ENCODE measurements around the gene TP53AIP1.

TP53AIP1 gene

DNA sequence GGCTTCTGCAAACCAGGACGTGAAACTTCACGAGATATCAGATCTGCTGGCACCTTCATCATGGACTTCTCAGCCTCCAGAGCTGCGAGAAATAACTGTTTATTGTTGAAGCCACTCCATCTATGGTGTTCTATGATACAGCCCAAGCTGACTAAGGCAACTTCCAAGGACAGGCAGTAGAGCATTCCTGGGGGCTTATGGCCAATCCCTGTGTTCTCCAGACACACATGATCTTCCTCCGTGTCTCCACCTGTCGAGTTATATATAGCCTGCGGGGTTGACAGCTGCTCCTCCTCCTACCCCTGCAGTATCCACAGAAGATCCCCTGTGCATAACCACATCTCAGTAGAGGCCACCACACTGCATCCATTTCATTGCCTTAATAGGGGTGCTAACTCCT lies 11.0 kb downstream of the TP53AIP1 start:
- Histone ChIP-seq H3K36me3 (ENCODE audit: control insufficient read depth, insufficient read depth, low read length) (no peaks in the 10 kb centered on the region), H3K9ac (ENCODE audit: low read depth, low read length) (no peak overlapping the region), H3K4me1 (ENCODE audit: control insufficient read depth, insufficient read depth, low read length) (peaks cover 13% of the 10 kb centered on the region), H3K4me3 (ENCODE audit: low read depth, low read length) (no peak overlapping the region), H3K9me3 (ENCODE audit: control insufficient read depth, insufficient read depth, low read length) (no peaks in the 10 kb centered on the region), H3K27me3 (ENCODE audit: control insufficient read depth, insufficient read depth, low read length) (peaks cover 44% of the 10 kb centered on the region)

DNA sequence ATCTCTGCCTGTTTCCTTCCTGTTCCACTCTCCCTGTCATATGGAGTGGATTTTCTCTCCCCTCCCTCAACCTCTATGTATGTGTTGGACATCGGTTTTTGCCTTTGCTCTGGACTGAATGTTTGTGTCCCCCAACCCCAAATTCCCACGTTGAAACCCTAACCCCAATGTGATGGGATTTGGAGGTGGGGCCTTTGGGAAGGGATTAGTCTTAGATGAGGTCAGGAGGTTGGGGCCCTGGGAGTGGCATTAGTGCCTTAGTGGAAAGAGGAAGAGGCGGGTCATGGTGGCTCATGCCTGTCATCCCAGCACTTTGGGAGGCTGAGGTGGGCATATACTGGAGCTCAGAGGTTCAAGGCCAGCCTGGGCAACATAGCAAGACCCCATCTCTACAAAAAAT lies 11.6 kb downstream of the TP53AIP1 start:
- Histone ChIP-seq H3K4me1 (ENCODE audit: control insufficient read depth, insufficient read depth, low read length) (peaks cover 13% of the 10 kb centered on the region), H3K27me3 (ENCODE audit: control insufficient read depth, insufficient read depth, low read length) (peaks cover 48% of the 10 kb centered on the region)

DNA sequence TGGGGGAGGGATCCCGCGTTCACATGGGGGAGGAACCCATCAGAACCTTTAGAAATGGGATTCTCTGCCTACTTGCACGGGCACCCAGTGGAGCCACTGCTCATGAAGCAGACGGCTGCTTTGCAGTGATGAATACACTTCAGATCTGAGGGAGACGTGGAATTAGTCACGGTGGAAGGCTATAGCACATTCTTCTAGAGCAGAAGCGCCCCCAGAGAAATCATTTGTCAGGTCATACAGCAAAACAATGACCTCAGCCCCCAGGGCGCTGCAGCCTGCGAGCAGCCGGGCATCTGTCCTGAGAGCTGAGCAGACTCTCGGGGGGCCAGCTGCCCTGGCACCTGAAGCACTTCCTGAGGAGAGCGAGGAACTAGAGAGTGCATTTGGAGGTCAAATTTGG lies 12.7 kb downstream of the TP53AIP1 start:
- Histone ChIP-seq H3K36me3 (ENCODE audit: control insufficient read depth, insufficient read depth, low read length) (no peaks in the 10 kb centered on the region), H3K9ac (ENCODE audit: low read depth, low read length) (no peak overlapping the region), H3K9me3 (ENCODE audit: control insufficient read depth, insufficient read depth, low read length) (no peaks in the 10 kb centered on the region), H3K27me3 (ENCODE audit: control insufficient read depth, insufficient read depth, low read length) (peaks cover 54% of the 10 kb centered on the region), H3K4me1 (ENCODE audit: control insufficient read depth, insufficient read depth, low read length) (peaks cover 16% of the 10 kb centered on the region), H3K4me3 (ENCODE audit: low read depth, low read length) (no peak overlapping the region)

More for the DNA sequence above, 11.6 kb downstream of the TP53AIP1 start:
- no peak overlapping the region for H3K9ac ChIP-seq (ENCODE audit: low read depth, low read length)
- H3K36me3 ChIP-seq (ENCODE audit: control insufficient read depth, insufficient read depth, low read length), result no peaks in the 10 kb centered on the region
- no peaks in the 10 kb centered on the region for H3K9me3 ChIP-seq (ENCODE audit: control insufficient read depth, insufficient read depth, low read length)
- H3K4me3 ChIP-seq (ENCODE audit: low read depth, low read length), result no peak overlapping the region

DNA sequence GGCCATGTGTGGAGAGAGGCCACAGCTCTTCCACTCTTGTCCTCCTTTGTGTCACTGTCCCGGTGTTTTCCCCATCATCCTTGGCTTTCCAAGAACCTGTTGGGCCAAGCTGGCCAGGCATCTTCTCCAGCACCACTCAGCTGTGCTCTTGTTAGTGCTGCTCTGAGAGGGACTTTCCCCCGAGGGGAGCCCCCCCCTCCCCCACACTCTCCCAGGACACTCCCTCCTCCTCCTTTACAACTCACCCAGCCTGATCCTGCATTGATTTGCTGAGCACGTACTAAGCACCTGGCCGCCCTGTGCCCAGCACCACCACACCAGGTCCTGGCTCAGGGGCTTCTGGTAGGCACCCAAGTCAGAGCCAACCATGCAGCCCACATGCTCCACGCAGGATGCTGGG lies 13.2 kb downstream of the TP53AIP1 start:
- Histone ChIP-seq H3K4me3 (ENCODE audit: low read depth, low read length) (no peak overlapping the region), H3K9me3 (ENCODE audit: control insufficient read depth, insufficient read depth, low read length) (no peaks in the 10 kb centered on the region), H3K9ac (ENCODE audit: low read depth, low read length) (no peak overlapping the region), H3K36me3 (ENCODE audit: control insufficient read depth, insufficient read depth, low read length) (no peaks in the 10 kb centered on the region), H3K4me1 (ENCODE audit: control insufficient read depth, insufficient read depth, low read length) (peaks cover 16% of the 10 kb centered on the region), H3K27me3 (ENCODE audit: control insufficient read depth, insufficient read depth, low read length) (peaks cover 54% of the 10 kb centered on the region)

DNA sequence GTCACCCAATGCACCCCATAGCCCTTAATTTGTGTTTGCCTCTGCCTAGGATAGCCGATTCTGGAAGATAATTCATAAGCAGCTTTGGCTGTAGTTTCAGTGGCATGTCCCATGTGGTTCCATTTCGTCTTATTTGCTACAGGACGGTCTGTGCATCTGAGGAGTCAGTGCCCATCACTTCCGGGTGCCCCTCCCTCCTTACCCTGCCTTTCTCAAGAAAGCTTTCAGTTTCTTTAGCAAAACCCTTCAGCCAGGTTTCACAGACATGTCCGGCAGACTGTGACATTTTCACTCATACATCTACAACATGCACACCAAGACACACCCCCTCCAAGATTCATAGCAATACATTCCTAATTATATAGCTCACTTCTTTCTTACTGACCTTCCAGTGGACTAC lies 14.3 kb downstream of the TP53AIP1 start:
- no peak overlapping the region for H3K4me3 ChIP-seq (ENCODE audit: low read depth, low read length)
- H3K4me1 ChIP-seq (ENCODE audit: control insufficient read depth, insufficient read depth, low read length), result peaks cover 16% of the 10 kb centered on the region
- no peak overlapping the region for H3K9ac ChIP-seq (ENCODE audit: low read depth, low read length)
- no peaks in the 10 kb centered on the region for H3K9me3 ChIP-seq (ENCODE audit: control insufficient read depth, insufficient read depth, low read length)
- H3K27me3 ChIP-seq (ENCODE audit: control insufficient read depth, insufficient read depth, low read length), result peaks cover 57% of the 10 kb centered on the region
- H3K36me3 ChIP-seq (ENCODE audit: control insufficient read depth, insufficient read depth, low read length), result no peaks in the 10 kb centered on the region

DNA sequence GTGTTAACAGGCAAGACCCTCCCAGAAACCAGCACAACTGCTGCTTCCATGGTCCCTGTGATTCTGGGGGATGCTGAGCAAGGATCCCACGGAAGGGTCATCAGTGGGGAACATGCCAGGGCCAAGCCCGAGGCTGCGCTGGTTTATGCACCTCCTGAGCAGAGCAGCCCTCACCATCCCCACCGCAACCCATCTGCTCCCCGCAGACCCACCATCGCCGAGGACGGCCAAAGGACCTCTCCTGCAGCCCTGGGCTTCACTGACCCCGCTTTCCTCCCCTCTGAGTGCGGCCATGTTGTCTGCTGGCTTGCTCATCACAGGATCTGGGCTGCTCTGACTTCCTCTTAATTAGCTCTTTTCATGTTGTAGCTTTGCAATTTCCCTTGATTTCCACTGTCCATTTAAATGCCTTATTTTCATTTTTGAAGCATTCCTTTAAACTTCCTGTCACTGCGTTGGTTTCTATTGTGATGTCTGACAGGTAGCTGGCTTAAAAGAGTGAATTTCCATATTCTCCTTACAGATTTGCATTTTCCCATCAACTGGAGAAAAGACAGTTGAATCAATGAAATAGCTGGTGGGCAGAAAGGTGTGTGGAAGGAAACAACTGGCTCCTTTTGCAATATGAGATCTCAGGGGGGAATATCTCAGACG lies 14.9 kb downstream of the TP53AIP1 start:
- Histone ChIP-seq H3K36me3 (ENCODE audit: control insufficient read depth, insufficient read depth, low read length) (no peaks in the 10 kb centered on the region), H3K9me3 (ENCODE audit: control insufficient read depth, insufficient read depth, low read length) (no peaks in the 10 kb centered on the region), H3K4me3 (ENCODE audit: low read depth, low read length) (no peak overlapping the region), H3K4me1 (ENCODE audit: control insufficient read depth, insufficient read depth, low read length) (peaks cover 16% of the 10 kb centered on the region), H3K27me3 (ENCODE audit: control insufficient read depth, insufficient read depth, low read length) (peaks cover 53% of the 10 kb centered on the region), H3K9ac (ENCODE audit: low read depth, low read length) (no peak overlapping the region)

DNA sequence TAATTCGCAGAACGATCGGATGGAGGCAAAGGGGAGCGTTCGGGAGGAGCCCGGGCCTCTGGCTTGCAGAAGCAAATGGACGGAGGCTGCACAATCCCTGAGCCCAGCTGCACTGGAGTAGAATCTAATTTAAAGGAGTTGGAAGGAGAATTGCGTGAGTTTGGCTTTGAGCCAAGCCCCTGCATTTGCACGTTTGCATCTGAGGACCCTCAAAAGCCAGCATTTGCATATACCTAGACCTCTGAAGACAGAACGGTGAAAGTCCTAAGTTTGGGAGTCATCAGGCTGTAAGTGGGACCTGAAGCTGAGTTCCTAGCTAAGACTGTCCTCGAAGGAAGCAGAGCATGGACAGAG lies 15.6 kb downstream of the TP53AIP1 start:
- Histone ChIP-seq H3K9me3 (ENCODE audit: control insufficient read depth, insufficient read depth, low read length) (no peaks in the 10 kb centered on the region), H3K27me3 (ENCODE audit: control insufficient read depth, insufficient read depth, low read length) (peaks cover 50% of the 10 kb centered on the region), H3K9ac (ENCODE audit: low read depth, low read length) (no peak overlapping the region), H3K4me3 (ENCODE audit: low read depth, low read length) (no peak overlapping the region), H3K4me1 (ENCODE audit: control insufficient read depth, insufficient read depth, low read length) (peaks cover 16% of the 10 kb centered on the region), H3K36me3 (ENCODE audit: control insufficient read depth, insufficient read depth, low read length) (no peaks in the 10 kb centered on the region)

DNA sequence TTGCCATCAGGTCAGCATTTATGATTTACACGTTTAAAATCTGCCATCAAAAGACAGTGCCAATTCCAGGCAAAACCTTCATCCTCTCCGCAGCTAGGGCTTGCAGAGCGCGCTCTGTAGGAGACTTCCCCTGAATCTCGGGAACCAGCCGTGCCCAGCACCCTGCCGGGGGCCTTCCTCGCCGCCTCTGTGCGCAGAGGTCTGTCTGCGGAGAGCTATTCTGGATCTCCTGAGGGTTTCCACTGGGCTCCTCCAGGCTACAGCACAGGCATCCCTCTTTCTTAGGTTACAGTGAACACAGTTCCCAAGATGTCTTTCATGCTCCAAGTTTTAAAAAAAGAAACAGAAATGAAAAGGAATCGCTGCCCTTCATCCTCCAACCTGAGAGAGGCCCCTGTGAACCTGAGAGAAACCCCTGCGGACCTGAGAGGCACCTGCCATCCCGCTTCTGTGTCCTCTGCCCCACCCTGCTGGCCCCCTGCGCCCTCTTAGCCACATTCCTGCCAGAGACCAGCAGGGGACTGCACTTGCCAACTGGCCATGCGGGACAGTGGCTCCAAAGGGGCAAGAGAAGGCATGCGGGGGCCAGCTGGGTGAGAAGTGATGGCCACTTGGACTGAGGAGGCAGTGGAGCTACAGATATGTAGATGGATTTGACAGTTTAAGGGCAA lies 16.1 kb downstream of the TP53AIP1 start:
- no peak overlapping the region for H3K9ac ChIP-seq (ENCODE audit: low read depth, low read length)
- H3K9me3 ChIP-seq (ENCODE audit: control insufficient read depth, insufficient read depth, low read length), result no peaks in the 10 kb centered on the region
- peaks cover 44% of the 10 kb centered on the region for H3K27me3 ChIP-seq (ENCODE audit: control insufficient read depth, insufficient read depth, low read length)
- peaks cover 16% of the 10 kb centered on the region for H3K4me1 ChIP-seq (ENCODE audit: control insufficient read depth, insufficient read depth, low read length)
- no peak overlapping the region for H3K4me3 ChIP-seq (ENCODE audit: low read depth, low read length)
- no peaks in the 10 kb centered on the region for H3K36me3 ChIP-seq (ENCODE audit: control insufficient read depth, insufficient read depth, low read length)

DNA sequence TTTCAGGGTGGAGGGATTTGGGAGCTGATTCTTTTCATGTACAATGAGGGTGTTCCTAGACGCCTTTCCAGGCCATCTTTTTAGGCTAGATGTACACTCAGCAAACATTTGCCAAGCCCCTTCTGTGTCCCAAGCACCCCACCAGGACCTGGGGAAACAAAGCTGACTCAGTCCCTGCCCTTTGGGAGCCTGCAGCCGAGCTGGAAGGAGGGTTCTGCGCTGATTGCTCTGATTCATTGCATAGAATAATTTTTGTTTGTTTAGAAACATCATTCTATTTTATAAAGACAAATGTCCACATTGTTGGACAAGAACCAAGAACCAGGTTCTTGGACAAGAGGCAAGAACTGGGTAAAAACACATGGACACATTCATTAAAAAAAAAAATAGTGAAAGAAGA lies 16.7 kb downstream of the TP53AIP1 start:
- H3K36me3 ChIP-seq (ENCODE audit: control insufficient read depth, insufficient read depth, low read length), result no peaks in the 10 kb centered on the region
- no peak overlapping the region for H3K4me3 ChIP-seq (ENCODE audit: low read depth, low read length)
- H3K27me3 ChIP-seq (ENCODE audit: control insufficient read depth, insufficient read depth, low read length), result peaks cover 42% of the 10 kb centered on the region
- no peak overlapping the region for H3K9ac ChIP-seq (ENCODE audit: low read depth, low read length)
- no peaks in the 10 kb centered on the region for H3K9me3 ChIP-seq (ENCODE audit: control insufficient read depth, insufficient read depth, low read length)
- peaks cover 16% of the 10 kb centered on the region for H3K4me1 ChIP-seq (ENCODE audit: control insufficient read depth, insufficient read depth, low read length)

DNA sequence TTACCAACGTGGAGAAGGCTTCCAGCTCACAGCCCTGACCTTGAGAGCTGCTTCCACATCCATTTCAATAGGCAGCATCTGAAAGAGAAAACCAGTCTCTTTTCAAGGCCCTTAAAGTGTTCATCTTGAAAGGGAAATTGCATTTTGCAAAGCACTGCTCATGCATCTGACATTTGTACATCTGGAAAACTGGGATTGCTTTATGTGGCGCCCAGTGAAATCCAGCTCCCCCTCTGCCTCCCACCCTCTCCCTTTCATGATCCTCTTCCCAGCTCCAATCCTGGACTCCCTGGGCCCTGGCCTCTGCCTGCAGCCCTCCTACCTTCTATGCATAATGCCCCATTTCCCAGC lies 17.4 kb downstream of the TP53AIP1 start:
- peaks cover 16% of the 10 kb centered on the region for H3K4me1 ChIP-seq (ENCODE audit: control insufficient read depth, insufficient read depth, low read length)
- H3K27me3 ChIP-seq (ENCODE audit: control insufficient read depth, insufficient read depth, low read length), result peaks cover 42% of the 10 kb centered on the region
- no peaks in the 10 kb centered on the region for H3K36me3 ChIP-seq (ENCODE audit: control insufficient read depth, insufficient read depth, low read length)

DNA sequence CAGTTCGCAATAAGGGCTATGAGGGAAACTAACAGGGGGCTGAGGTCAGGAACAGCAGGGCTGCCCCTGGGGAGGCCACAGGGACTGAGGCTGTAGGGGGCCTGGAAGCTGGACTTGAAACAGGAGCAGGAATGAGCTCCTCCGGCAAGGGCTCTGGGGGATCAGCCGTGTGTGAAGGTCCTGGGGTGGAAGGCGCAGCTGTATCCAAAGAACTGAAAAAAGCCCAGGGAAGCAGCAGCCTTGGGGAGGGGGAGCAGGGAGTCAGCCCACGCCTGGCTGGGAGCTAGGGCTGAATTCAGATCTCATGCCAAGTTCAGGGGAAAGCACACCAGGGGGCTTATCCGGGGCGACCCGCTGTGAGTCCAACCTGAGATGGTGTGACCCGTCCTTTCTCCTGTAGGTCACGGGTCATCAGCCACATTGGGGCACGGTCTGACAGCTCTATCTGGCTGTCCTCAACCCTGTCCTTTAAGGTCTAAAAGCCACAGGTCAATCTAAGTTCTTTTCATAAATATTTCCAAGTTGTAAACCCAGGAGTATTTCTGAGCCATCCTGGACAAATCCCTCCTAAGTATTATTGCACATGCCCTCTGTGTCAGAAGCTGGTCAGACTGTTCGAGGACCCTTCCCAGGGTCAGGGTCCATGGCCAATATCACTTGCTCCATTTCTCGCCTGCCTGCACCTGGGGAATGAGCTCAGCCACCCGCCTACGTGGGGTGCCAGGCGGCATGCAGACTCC lies 18.0 kb downstream of the TP53AIP1 start:
- H3K9ac ChIP-seq (ENCODE audit: low read depth, low read length), result no peak overlapping the region
- peaks cover 12% of the 10 kb centered on the region for H3K4me1 ChIP-seq (ENCODE audit: control insufficient read depth, insufficient read depth, low read length)
- no peaks in the 10 kb centered on the region for H3K36me3 ChIP-seq (ENCODE audit: control insufficient read depth, insufficient read depth, low read length)
- H3K27me3 ChIP-seq (ENCODE audit: control insufficient read depth, insufficient read depth, low read length), result peaks cover 42% of the 10 kb centered on the region
- H3K4me3 ChIP-seq (ENCODE audit: low read depth, low read length), result no peak overlapping the region
- H3K9me3 ChIP-seq (ENCODE audit: control insufficient read depth, insufficient read depth, low read length), result no peaks in the 10 kb centered on the region

More for the DNA sequence above, 17.4 kb downstream of the TP53AIP1 start:
- Histone ChIP-seq H3K4me3 (ENCODE audit: low read depth, low read length) (no peak overlapping the region), H3K9ac (ENCODE audit: low read depth, low read length) (no peak overlapping the region), H3K9me3 (ENCODE audit: control insufficient read depth, insufficient read depth, low read length) (no peaks in the 10 kb centered on the region)

DNA sequence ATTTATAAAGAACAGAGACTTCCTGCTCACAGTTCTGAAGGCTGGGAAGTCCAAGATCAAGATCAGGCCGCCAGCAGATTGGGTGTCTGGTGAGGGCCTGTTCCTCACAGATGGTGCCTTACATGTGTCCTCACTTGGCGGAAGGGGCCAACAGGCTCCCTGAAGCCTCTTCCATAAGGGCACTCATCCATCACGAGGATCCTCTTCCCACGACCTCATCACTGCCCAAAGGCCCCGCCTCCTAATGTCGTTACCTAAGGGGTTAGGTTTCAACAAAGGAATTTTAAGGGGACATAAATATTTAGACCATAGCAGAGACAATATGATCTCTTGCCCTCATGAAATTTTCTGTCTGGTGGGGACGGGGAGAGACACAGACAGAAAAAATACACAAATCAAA lies 18.6 kb downstream of the TP53AIP1 start:
- H3K9me3 ChIP-seq (ENCODE audit: control insufficient read depth, insufficient read depth, low read length), result no peaks in the 10 kb centered on the region
- no peak overlapping the region for H3K9ac ChIP-seq (ENCODE audit: low read depth, low read length)
- H3K4me3 ChIP-seq (ENCODE audit: low read depth, low read length), result no peak overlapping the region
- peaks cover 9% of the 10 kb centered on the region for H3K4me1 ChIP-seq (ENCODE audit: control insufficient read depth, insufficient read depth, low read length)
- H3K36me3 ChIP-seq (ENCODE audit: control insufficient read depth, insufficient read depth, low read length), result no peaks in the 10 kb centered on the region
- H3K27me3 ChIP-seq (ENCODE audit: control insufficient read depth, insufficient read depth, low read length), result peaks cover 40% of the 10 kb centered on the region
